Thyroid gland (tissue), 4 donors: ENCODE results near the gene YBX3.

ENCODE experiments used
- CTCF ChIP-seq, 6 experiments: fragments of 200-600 bp in 3 of 6; fragments of 450-650 bp in 3 of 6; sonication (generic) in 3 of 6; IDR thresholded peaks; one replicate each; pipeline ENCODE4 v1.5.1; 2016 to 2019; ENCODE audit warnings: antibody characterized with exemption in 6 of 6, mild to moderate bottlenecking in 2 of 6, inconsistent platforms in 1 of 6, moderate library complexity in 1 of 6
- POLR2A ChIP-seq, 2 donors: fragments of 450-650 bp; IDR thresholded peaks; one replicate each; pipeline ENCODE4 v1.6.1; 2017; ENCODE audit warnings: antibody characterized with exemption in 2 of 2, mild to moderate bottlenecking in 2 of 2, moderate library complexity in 1 of 2

GRCh38 chr12:10717410-10717809, 5.7 kb downstream of the YBX3 start:
- no peak for TF ChIP-seq CTCF (IDR thresholded peaks at IDR 0.05)
- no peak for TF ChIP-seq POLR2A (IDR thresholded peaks at IDR 0.05)
